ENCODE measurements around the gene TNRC18.

- TF ChIP-seq POLR2A (IDR thresholded peaks at IDR 0.05; ENCODE audit: low read length) (no peak), GATA1 (IDR thresholded peaks at IDR 0.05; ENCODE audit: low read depth, low read length) (no peak)
These were observed 72.8 kb downstream of the TNRC18 start for GRCh38 chr7:5350600-5351385.
